HG02678 (cell line): ENCODE measurements around the gene YRDC.
"Not testable (repeated sequence)": the region's sequence is repeated elsewhere in the genome, so short reads cannot be mapped to it uniquely, and the experiment has no call there.

Experiments
- ATAC-seq: cut with Tn5 transposase; IDR thresholded peaks from one replicate; pipeline ENCODE4 v1.9.1; 2021; ENCODE audit warnings: mild to moderate bottlenecking, moderate library complexity; ENCODE audit not compliant: unreplicated experiment

YRDC gene

DNA sequence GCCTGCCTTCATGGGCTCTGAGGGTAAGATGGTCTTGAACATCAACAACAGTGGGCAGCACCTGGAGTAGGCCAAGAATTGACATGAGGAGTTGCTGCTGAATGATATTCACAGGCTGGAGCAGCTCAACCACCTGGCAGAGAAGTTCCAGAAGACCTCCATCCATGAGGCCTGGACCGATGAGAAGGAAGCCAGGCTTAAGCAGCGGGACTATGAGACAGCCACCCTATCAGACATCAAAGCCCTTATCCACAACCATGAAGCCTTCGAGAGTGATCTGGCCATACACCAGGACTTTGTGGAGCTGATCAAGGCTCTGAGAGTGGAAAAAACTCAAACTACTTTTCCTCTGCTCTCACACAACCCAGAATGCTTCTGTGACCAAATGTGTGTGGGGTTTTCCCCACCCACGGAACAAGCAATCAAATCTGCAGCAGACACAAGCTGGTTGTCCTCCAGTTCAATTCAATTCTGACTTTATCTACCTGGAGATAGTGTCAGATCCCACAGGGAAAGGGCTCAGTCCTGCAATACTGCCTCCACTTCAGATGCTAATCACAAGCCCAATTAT is 31.0 kb downstream of the YRDC start:
- ATAC-seq = no peak

- ATAC-seq = not testable (repeated sequence)
Measured at GRCh38 chr1:37771440-37771839, 36.6 kb downstream of the YRDC start.

DNA sequence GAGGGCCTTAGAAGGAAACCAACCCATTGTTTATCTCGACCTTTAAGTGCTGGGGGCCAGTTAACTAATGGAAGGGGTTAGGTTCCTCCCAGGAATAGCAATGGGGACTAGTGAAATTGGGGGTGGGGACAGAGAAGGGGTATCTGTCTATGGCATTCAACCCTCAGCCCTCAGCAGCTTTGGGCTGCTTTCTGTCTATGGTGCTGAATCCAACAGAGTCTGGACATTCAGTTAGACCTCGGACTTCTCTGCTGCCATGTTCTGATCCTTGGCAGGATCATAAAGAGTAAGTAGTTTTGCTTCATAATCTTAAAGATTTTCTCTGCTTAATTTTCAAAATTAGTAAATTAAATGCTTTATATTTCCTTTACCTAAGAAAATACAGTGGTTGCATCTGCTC is 40.5 kb downstream of the YRDC start:
- no peak for ATAC-seq

- ATAC-seq = no peak
Measured at GRCh38 chr1:37765916-37766664, 41.9 kb downstream of the YRDC start.

GRCh38 chr1:37764888-37765441 is 43.0 kb downstream of the YRDC start, which contains the start of gene EPHA10:
EPHA10 (minus strand) TSS chr1:37765120; CDS start chr1:37765066, 54 bp downstream.
- no peak for ATAC-seq

GRCh38 chr1:37764414-37764825 is 43.6 kb downstream of the YRDC start:
- no peak for ATAC-seq

- no peak for ATAC-seq
Measured at GRCh38 chr1:37763791-37764413, 44.1 kb downstream of the YRDC start.

DNA sequence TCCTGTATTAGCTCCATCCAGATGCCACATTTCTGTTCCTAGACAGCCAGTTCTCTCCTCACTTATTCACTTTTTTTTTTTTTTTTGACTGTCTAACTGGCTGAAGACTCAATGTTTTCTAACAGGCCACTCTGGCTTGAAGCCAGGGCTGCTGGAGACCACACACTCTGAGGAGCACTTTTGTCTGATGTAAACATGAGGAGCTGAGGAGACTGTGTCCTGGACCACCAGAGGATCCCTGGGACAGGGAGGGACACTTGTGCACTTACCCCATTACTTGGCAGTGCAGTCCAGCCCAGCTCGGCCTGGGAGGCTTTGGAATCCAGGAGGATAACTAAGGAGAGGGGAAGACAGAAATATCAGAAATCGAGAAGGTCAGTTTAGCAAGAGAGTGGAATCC is 45.5 kb downstream of the YRDC start:
- no peak for ATAC-seq

DNA sequence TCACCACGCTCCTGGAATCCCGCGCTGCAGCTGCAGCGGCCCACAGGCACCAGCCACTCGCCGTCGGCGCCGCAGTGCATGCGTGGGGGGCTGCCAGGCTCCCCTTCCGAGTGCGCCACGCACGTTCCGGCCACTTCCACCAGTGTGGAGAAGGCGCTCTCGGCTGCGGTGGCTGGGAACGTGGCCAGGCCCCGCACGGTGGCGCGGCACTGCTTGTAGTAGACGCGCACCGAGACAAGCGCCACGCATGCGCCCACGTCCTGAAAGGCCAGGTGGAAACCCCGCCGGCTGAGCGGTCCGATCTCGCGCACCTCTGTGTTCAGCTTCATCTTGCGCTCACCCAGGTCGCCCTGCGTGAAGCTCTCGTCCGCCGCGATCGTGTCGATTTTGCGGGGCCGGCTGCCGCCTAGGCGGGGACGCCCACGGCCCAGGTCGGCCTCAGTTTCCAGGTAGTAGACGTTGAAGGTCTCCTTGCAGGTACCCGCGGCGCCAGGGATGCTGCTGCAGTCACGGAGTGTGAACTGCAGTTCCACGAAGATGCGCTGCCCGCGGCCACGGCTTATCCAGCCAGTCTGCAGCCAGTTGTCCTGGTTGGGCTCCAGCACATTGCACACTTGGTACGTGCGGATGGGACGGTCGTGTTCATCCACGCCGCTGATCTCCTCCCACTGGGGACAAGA is 46.5 kb downstream of the YRDC start:
- ATAC-seq = no peak

DNA sequence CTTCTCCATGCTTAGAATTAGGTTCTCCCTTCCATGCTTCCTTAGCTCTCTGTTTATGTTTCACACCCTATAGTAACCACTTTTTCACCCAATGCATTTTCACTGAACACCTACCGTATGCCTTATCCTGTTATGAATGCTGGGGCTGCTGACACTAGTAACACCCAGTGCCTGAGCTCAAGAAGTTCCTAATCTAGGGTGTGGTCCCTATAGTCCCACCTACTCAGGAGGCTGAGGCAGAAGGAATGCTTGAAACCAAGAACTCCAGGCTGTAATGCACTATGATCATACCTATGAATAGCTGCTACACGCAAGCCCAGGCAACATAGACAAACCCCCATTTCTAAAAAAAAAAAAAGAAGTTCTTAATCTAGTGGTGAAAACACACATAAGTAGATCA is 48.6 kb downstream of the YRDC start:
- no peak for ATAC-seq

DNA sequence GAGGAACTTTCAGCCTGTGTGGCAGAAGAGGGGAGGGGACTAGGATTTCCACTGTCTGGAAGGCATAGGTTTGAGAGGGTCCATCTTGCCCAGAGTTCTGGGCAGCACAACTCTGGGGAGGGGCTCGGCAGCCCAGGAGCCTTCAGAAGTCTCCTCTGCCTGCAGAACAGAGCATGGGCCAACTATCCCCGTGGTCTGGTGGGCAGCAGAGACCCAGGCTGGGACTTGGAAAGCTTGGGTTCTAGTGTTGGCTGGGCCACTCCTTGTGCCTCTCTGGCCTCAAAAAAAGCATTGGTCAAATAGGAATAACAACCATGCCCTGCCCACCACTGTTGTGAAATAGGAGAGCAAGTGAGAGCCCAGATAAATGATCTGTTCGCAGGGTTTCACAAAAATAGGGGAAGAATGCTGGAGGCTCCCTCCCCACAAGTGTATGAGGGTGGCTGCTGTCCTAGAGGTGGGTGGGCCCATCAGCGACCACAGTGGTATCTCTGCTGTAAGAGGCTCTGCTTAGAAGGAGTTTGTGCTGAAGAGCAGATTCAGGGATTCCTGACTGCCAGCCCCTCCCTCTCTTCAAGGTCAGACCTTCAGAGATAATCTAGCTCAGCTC is 52.0 kb downstream of the YRDC start:
- no peak for ATAC-seq

DNA sequence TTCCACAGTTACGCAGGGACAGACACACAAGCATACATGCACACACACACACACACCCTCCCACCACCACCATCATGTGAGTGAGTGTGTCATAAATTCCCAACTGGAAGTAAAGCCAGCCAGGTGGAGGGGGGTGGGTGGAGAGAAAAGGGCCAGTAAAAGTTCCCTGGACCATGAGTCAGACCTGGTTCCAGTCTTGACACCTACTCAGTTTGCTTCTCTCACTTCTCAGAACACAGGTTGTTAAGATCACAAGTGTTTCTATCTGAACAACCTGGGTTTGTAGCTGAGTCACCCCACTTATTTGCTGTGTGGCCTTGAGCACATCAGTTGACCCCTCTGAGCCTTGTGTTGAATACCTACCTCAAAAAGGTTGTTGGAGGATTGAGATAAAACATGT is 52.7 kb downstream of the YRDC start:
- ATAC-seq = no peak

- ATAC-seq = no peak
Measured at GRCh38 chr1:37753473-37754321, 54.3 kb downstream of the YRDC start.
